Measurements from ENCODE around the gene STAT5A. TPM values are rescaled to one million over a fixed set of nuclear protein-coding genes. Genes with fewer than 3 reads are reported as not detected.

The STAT5A gene
- total and polyA plus RNA-seq, 3 donors (not counting 1 experiment from before 2014, with no cell fraction given) = 1.2 to 10.5 (median 1.7) TPM

Other genes starting within 250 kb of the STAT5A start
- 1 to 10 TPM; 1.0 to 1.7 TPM for gene C17orf113, start 237.9 kb upstream of the STAT5A start, total RNA-seq
- gene C17orf113, start 237.9 kb upstream of the STAT5A start, polyA plus RNA-seq = 0.24 TPM
- gene ZNF385C, start 190.0 kb upstream of the STAT5A start, total RNA-seq = under 1 TPM; 0.17 to 0.28 TPM
- 0.10 TPM for gene ZNF385C, start 190.0 kb upstream of the STAT5A start, polyA plus RNA-seq
- gene DHX58, start 175.8 kb upstream of the STAT5A start, total RNA-seq = 10 to 100 TPM; 11.7 to 12.2 TPM
- 4.8 TPM for gene DHX58, start 175.8 kb upstream of the STAT5A start, polyA plus RNA-seq
- gene KAT2A, start 167.1 kb upstream of the STAT5A start, total RNA-seq = 10 to 100 TPM; 12.7 to 30.4 TPM
- 24.6 TPM for gene KAT2A, start 167.1 kb upstream of the STAT5A start, polyA plus RNA-seq
- not detected for gene HSPB9, start 165.7 kb upstream of the STAT5A start, total RNA-seq
- gene HSPB9, start 165.7 kb upstream of the STAT5A start, polyA plus RNA-seq = not detected
- 100 to 1,000 TPM in 1 of 2 donors, 10 to 100 TPM in 1; 98.4 to 135 TPM for gene RAB5C, start 133.5 kb upstream of the STAT5A start, total RNA-seq
- 176 TPM for gene RAB5C, start 133.5 kb upstream of the STAT5A start, polyA plus RNA-seq
- gene KCNH4, start 107.4 kb upstream of the STAT5A start, total RNA-seq = not detected
- gene KCNH4, start 107.4 kb upstream of the STAT5A start, polyA plus RNA-seq = 0.01 TPM
- not detected for gene HCRT, start 103.0 kb upstream of the STAT5A start, total RNA-seq
- not detected for gene HCRT, start 103.0 kb upstream of the STAT5A start, polyA plus RNA-seq
- 10 to 100 TPM; 10.9 to 24.8 TPM for gene GHDC, start 94.0 kb upstream of the STAT5A start, total RNA-seq
- 7.6 TPM for gene GHDC, start 94.0 kb upstream of the STAT5A start, polyA plus RNA-seq
- 10 to 100 TPM; 20.0 to 20.5 TPM for gene STAT5B, start 12.1 kb upstream of the STAT5A start, total RNA-seq
- gene STAT5B, start 12.1 kb upstream of the STAT5A start, polyA plus RNA-seq = 13.3 TPM
- 100 to 1,000 TPM in 1 of 2 donors, 10 to 100 TPM in 1; 94.3 to 191 TPM for gene STAT3, start 99.9 kb downstream of the STAT5A start, total RNA-seq
- gene STAT3, start 99.9 kb downstream of the STAT5A start, polyA plus RNA-seq = 51.3 TPM
- gene CAVIN1, start 134.8 kb downstream of the STAT5A start, total RNA-seq = 100 to 1,000 TPM; 354 to 592 TPM
- gene CAVIN1, start 134.8 kb downstream of the STAT5A start, polyA plus RNA-seq = 249 TPM
- gene ATP6V0A1, start 170.4 kb downstream of the STAT5A start, total RNA-seq = 100 to 1,000 TPM in 1 of 2 donors, 10 to 100 TPM in 1; 57.0 to 102 TPM
- gene ATP6V0A1, start 170.4 kb downstream of the STAT5A start, polyA plus RNA-seq = 31.5 TPM
- 10 to 100 TPM; 22.7 to 25.2 TPM for gene NAGLU, start 247.7 kb downstream of the STAT5A start, total RNA-seq
- 17.5 TPM for gene NAGLU, start 247.7 kb downstream of the STAT5A start, polyA plus RNA-seq

All from mammary epithelial cell (primary cell).